Esophagus squamous epithelium (tissue), 5 donors: ENCODE measurements around the gene COX8A. TPM values are rescaled to one million over a fixed set of nuclear protein-coding genes. Genes with fewer than 3 reads are reported as not detected.
"Not testable (repeated sequence)": the region's sequence is repeated elsewhere in the genome, so short reads cannot be mapped to it uniquely, and the experiment has no call there.

Experiments
- DNase-seq: peaks from one replicate; lab custom pipeline; 2025; lab: John Stamatoyannopoulos, UW
- H3K27ac ChIP-seq, 4 donors: fragments of 200-600 bp; sonication (generic); one replicate each; pipeline ENCODE4 v1.5.1; 2016 to 2019; ENCODE audit warnings: mild to moderate bottlenecking in 1 of 4
- H3K27me3 ChIP-seq, 4 donors: fragments of 200-600 bp; sonication (generic); 1 replicate in 3 of 4; 2 replicates in 1 of 4; pipeline versions ENCODE4 v1.5.1 to v1.6.0; 2017 to 2021; ENCODE audit warnings: antibody characterized with exemption in 1 of 4
- H3K36me3 ChIP-seq, 3 donors: fragments of 200-600 bp; sonication (generic); one replicate each; pipeline ENCODE4 v1.5.1; 2016 to 2019
- H3K4me1 ChIP-seq, 3 donors: fragments of 200-600 bp; sonication (generic); one replicate each; pipeline ENCODE4 v1.5.1; 2017 to 2019
- H3K4me3 ChIP-seq, 4 donors: fragments of 200-600 bp; sonication (generic); 1 replicate in 3 of 4; 2 replicates in 1 of 4; pipeline ENCODE4 v1.5.1; 2016 to 2019; ENCODE audit warnings: mild to moderate bottlenecking in 2 of 4, moderate library complexity in 1 of 4
- H3K9me3 ChIP-seq, 3 donors: fragments of 200-600 bp; sonication (generic); one replicate each; pipeline ENCODE4 v1.5.1; 2016 to 2019
- CTCF ChIP-seq, 6 experiments: fragments of 450-650 bp in 4 of 6; fragments of 200-600 bp in 2 of 6; sonication (generic) in 2 of 6; IDR thresholded peaks; one replicate each; pipeline ENCODE4 v1.5.1; 2016 to 2019; ENCODE audit warnings: antibody characterized with exemption in 6 of 6, mild to moderate bottlenecking in 4 of 6, moderate library complexity in 4 of 6
- POLR2A ChIP-seq, 4 donors: fragments of 450-650 bp; IDR thresholded peaks; one replicate each; pipeline ENCODE4 v1.6.1; 2017; ENCODE audit warnings: antibody characterized with exemption in 4 of 4, mild to moderate bottlenecking in 4 of 4, moderate library complexity in 3 of 4
- WGBS, 2 donors: methylation state at CpG; one replicate each; pipeline ENCODE4 v1.1.5; 2018; 5-methylcytosine and 5-hydroxymethylcytosine counted together
- intact Hi-C: fragments of 100-400 bp; cut with DNase I; formaldehyde crosslinking; loops from one replicate; pipeline ENCODE4 v1.15.0; 2022
- total RNA-seq, 4 donors: library from RNA; depleted of rRNA; stranded (reverse); fragments of >200 nt; gene quantifications; one replicate each; pipeline ENCODE4 v1.1.0, GENCODE V29; 2016
- donor health status: DM: yes; HTN: yes; CAD: no.

COX8A gene
- total RNA-seq, 4 donors from 2014 or later: 417 to 745 (median 637) TPM

DNA sequence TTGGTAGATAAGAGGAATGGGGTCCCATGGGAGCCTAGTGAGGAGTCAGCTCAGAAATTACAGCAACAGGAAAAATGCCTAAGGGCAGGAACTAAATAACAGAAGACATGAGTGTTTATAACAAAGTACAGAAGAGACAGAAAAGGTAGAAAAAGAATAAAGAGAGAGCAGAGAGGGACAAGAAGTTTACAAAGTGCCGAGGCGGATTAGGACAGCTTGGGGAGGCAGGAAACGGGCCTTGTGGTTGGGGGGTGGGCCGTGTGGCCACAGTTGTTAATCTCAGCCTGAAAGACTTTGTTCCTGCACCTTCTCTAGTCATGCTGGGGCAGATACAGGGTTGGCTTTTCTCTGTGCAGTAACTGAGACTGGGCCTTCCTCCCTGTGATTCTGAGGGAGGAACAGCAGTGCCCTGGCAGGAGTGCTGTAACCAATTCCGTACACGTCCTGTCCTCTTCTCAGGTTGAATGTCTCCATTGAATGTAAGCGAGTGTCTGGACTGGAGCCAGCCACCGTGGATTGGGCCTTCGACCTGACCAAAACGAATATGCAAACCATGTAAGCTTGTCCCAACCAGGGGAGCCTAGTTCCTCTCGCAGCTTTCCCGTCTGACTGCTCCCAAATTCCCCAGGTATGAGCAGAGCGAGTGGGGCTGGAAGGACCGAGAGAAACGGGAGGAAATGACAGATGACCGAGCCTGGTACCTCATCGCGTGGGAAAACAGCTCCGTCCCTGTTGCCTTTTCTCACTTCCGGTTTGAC, 22.5 kb upstream of the COX8A start:
- H3K9me3 ChIP-seq: no peaks in the 10 kb centered on the region
- no peak for DNase-seq
- peaks cover 0 to 34% (median 6%) of the 10 kb centered on the region in 3 donors for H3K4me1 ChIP-seq
- intact Hi-C loops: no loop called here
- TF ChIP-seq POLR2A (IDR thresholded peaks at IDR 0.05) (no peak), CTCF (IDR thresholded peaks at IDR 0.05) (peak in 1 of 6 experiments; percentile 2)
- no peaks in the 10 kb centered on the region for H3K27me3 ChIP-seq
- H3K36me3 ChIP-seq: peaks cover 0 to 79% (median 17%) of the 10 kb centered on the region in 3 donors
- peak overlapping the region; percentile 68 to 86 (median 80) for H3K27ac ChIP-seq
- H3K4me3 ChIP-seq: peak overlapping the region in 2 of 4 donors; percentile 0 to 3
- WGBS, 2 donors: 13 to 27% methylated on average over 15 to 19 of the region's 20 CpGs

DNA sequence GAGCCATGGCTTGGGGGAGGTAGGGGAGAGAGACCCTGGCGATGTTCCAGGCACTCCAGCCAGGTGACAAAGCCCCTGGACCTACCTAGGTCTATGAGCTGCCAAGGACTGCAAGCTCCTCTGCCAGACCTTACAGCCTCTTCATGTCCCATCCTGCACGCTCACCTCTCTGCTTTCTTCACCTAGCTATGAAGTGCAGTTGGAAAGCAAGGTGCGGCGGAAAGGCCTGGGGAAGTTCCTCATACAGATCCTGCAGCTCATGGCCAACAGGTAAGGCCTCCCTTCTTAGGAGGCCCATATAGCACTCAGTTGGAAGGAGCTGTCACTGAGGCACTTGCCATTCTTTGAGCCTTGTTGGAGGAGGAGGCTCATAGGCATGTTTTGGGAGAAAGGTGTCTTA, 21.9 kb upstream of the COX8A start:
- Histone ChIP-seq H3K4me3 (peak overlapping the region in 2 of 4 donors; percentile 0 to 3), H3K9me3 (no peaks in the 10 kb centered on the region), H3K27me3 (no peaks in the 10 kb centered on the region), H3K36me3 (peaks cover 0 to 73% (median 17%) of the 10 kb centered on the region in 3 donors), H3K27ac (peak overlapping the region; percentile 68 to 86 (median 80)), H3K4me1 (peaks cover 2 to 40% (median 6%) of the 10 kb centered on the region in 3 donors)
- TF ChIP-seq POLR2A (IDR thresholded peaks at IDR 0.05) (no peak), CTCF (IDR thresholded peaks at IDR 0.05) (no peak)
- intact Hi-C loops: no loop called here
- DNase-seq: no peak
- WGBS, 2 donors: 0 to 71% methylated on average over 3 to 4 of the region's 4 CpGs

GRCh38 chr11:63958008-63958407, 16.4 kb upstream of the COX8A start:
- intact Hi-C loops: no loop called here
- H3K27me3 ChIP-seq: no peaks in the 10 kb centered on the region
- H3K4me1 ChIP-seq: peaks cover 11 to 60% (median 18%) of the 10 kb centered on the region in 3 donors
- TF ChIP-seq POLR2A (IDR thresholded peaks at IDR 0.05) (no peak), CTCF (IDR thresholded peaks at IDR 0.05) (no peak)
- no peak overlapping the region for H3K27ac ChIP-seq
- H3K4me3 ChIP-seq: no peak overlapping the region
- DNase-seq: no peak
- 28% methylated on average over 4 of the region's 5 CpGs; no CpG with 5 or more reads in 1 of the 2 donors for WGBS, 2 donors
- H3K9me3 ChIP-seq: no peaks in the 10 kb centered on the region
- peaks cover 0 to 36% (median 17%) of the 10 kb centered on the region in 3 donors for H3K36me3 ChIP-seq

GRCh38 chr11:63961608-63962412, 12.6 kb upstream of the COX8A start:
- no peaks in the 10 kb centered on the region for H3K36me3 ChIP-seq
- TF ChIP-seq POLR2A (IDR thresholded peaks at IDR 0.05) (no peak), CTCF (IDR thresholded peaks at IDR 0.05) (no peak)
- WGBS, 2 donors: 15 to 25% methylated on average over 4 to 8 of the region's 19 CpGs
- H3K4me3 ChIP-seq: no peak overlapping the region
- no peaks in the 10 kb centered on the region for H3K9me3 ChIP-seq
- intact Hi-C loops: no loop called here
- no peak overlapping the region for H3K27ac ChIP-seq
- H3K27me3 ChIP-seq: no peaks in the 10 kb centered on the region
- no peak for DNase-seq
- H3K4me1 ChIP-seq: peaks cover 8 to 48% (median 18%) of the 10 kb centered on the region in 3 donors

GRCh38 chr11:63963895-63964294, 10.5 kb upstream of the COX8A start:
- 90 to 96% methylated on average over 4 of the region's 4 CpGs for WGBS, 2 donors
- H3K4me3 ChIP-seq, H3K9me3 ChIP-seq, intact Hi-C loops, H3K27ac ChIP-seq, DNase-seq, H3K27me3 ChIP-seq, H3K36me3 ChIP-seq: not testable (repeated sequence)
- H3K4me1 ChIP-seq: peaks cover 8 to 30% (median 13%) of the 10 kb centered on the region in 3 donors
